ENCODE measurements around the gene UBE2F.
"Not testable (repeated sequence)": the region's sequence is repeated elsewhere in the genome, so short reads cannot be mapped to it uniquely, and the experiment has no call there.

The UBE2F gene

GRCh38 chr2:238065071-238065846, 98.4 kb downstream of the UBE2F start:
- Histone ChIP-seq H3K36me3 (ENCODE audit: control insufficient read depth, insufficient read depth, low read length) (no peaks in the 10 kb centered on the region), H3K4me1 (ENCODE audit: control insufficient read depth, insufficient read depth, low read length) (no peaks in the 10 kb centered on the region), H3K4me3 (ENCODE audit: low read length) (no peak overlapping the region), H3K27me3 (ENCODE audit: control insufficient read depth, insufficient read depth, low read length) (no peaks in the 10 kb centered on the region), H3K27ac (ENCODE audit: low read depth, low read length) (no peak overlapping the region), H3K9ac (ENCODE audit: low read length) (no peak overlapping the region)

- Histone ChIP-seq H3K27ac (ENCODE audit: low read depth, low read length) (no peak overlapping the region), H3K27me3 (ENCODE audit: control insufficient read depth, insufficient read depth, low read length) (no peaks in the 10 kb centered on the region), H3K4me3 (ENCODE audit: low read length) (no peak overlapping the region), H3K36me3 (ENCODE audit: control insufficient read depth, insufficient read depth, low read length) (no peaks in the 10 kb centered on the region), H3K9ac (ENCODE audit: low read length) (no peak overlapping the region), H3K4me1 (ENCODE audit: control insufficient read depth, insufficient read depth, low read length) (no peaks in the 10 kb centered on the region)
Observed at GRCh38 chr2:238066218-238066617, 99.4 kb downstream of the UBE2F start.

DNA sequence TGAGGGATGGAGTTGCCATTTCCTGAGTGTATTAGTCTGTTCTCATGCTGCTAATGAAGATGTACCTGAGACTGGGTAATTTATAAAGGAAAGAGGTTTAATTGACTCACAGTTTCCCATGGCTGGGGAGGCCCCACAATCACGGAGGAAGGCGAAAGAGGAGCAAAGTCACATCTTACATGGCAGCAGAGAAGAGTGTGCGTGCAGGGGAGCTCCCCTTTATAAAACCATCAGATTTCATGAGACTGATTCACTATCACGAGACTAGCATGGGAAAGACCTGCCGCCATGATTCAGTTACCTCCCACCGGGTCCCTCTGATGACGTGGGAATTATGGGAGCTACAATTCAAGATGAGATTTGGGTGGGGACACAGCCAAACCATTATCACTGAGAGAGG, 99.9 kb downstream of the UBE2F start:
- not testable (repeated sequence) for H3K4me1 ChIP-seq (ENCODE audit: control insufficient read depth, insufficient read depth, low read length); H3K27ac ChIP-seq (ENCODE audit: low read depth, low read length); H3K4me3 ChIP-seq (ENCODE audit: low read length); H3K9ac ChIP-seq (ENCODE audit: low read length); H3K27me3 ChIP-seq (ENCODE audit: control insufficient read depth, insufficient read depth, low read length); H3K36me3 ChIP-seq (ENCODE audit: control insufficient read depth, insufficient read depth, low read length)

- Histone ChIP-seq H3K27ac (ENCODE audit: low read depth, low read length) (no peak overlapping the region), H3K4me1 (ENCODE audit: control insufficient read depth, insufficient read depth, low read length) (no peaks in the 10 kb centered on the region), H3K27me3 (ENCODE audit: control insufficient read depth, insufficient read depth, low read length) (no peaks in the 10 kb centered on the region), H3K36me3 (ENCODE audit: control insufficient read depth, insufficient read depth, low read length) (no peaks in the 10 kb centered on the region), H3K4me3 (ENCODE audit: low read length) (no peak overlapping the region), H3K9ac (ENCODE audit: low read length) (no peak overlapping the region)
Observed at GRCh38 chr2:238067939-238068338, 101.1 kb downstream of the UBE2F start.

GRCh38 chr2:238069021-238069709, 102.4 kb downstream of the UBE2F start:
- H3K36me3 ChIP-seq (ENCODE audit: control insufficient read depth, insufficient read depth, low read length): no peaks in the 10 kb centered on the region
- H3K4me1 ChIP-seq (ENCODE audit: control insufficient read depth, insufficient read depth, low read length): no peaks in the 10 kb centered on the region
- H3K27ac ChIP-seq (ENCODE audit: low read depth, low read length): no peak overlapping the region
- H3K27me3 ChIP-seq (ENCODE audit: control insufficient read depth, insufficient read depth, low read length): no peaks in the 10 kb centered on the region
- H3K9ac ChIP-seq (ENCODE audit: low read length): no peak overlapping the region
- H3K4me3 ChIP-seq (ENCODE audit: low read length): no peak overlapping the region

GRCh38 chr2:238069877-238070276, 103.1 kb downstream of the UBE2F start:
- H3K36me3 ChIP-seq (ENCODE audit: control insufficient read depth, insufficient read depth, low read length): no peaks in the 10 kb centered on the region
- no peak overlapping the region for H3K27ac ChIP-seq (ENCODE audit: low read depth, low read length)
- H3K4me1 ChIP-seq (ENCODE audit: control insufficient read depth, insufficient read depth, low read length): no peaks in the 10 kb centered on the region
- no peaks in the 10 kb centered on the region for H3K27me3 ChIP-seq (ENCODE audit: control insufficient read depth, insufficient read depth, low read length)
- no peak overlapping the region for H3K9ac ChIP-seq (ENCODE audit: low read length)
- no peak overlapping the region for H3K4me3 ChIP-seq (ENCODE audit: low read length)

- Histone ChIP-seq H3K4me1 (ENCODE audit: control insufficient read depth, insufficient read depth, low read length) (no peaks in the 10 kb centered on the region), H3K9ac (ENCODE audit: low read length) (no peak overlapping the region), H3K4me3 (ENCODE audit: low read length) (no peak overlapping the region), H3K27me3 (ENCODE audit: control insufficient read depth, insufficient read depth, low read length) (no peaks in the 10 kb centered on the region), H3K27ac (ENCODE audit: low read depth, low read length) (no peak overlapping the region), H3K36me3 (ENCODE audit: control insufficient read depth, insufficient read depth, low read length) (no peaks in the 10 kb centered on the region)
Observed at GRCh38 chr2:238075397-238075796, 108.6 kb downstream of the UBE2F start.

GRCh38 chr2:238077292-238077691, 110.5 kb downstream of the UBE2F start:
- no peaks in the 10 kb centered on the region for H3K36me3 ChIP-seq (ENCODE audit: control insufficient read depth, insufficient read depth, low read length)
- H3K4me1 ChIP-seq (ENCODE audit: control insufficient read depth, insufficient read depth, low read length): no peaks in the 10 kb centered on the region
- no peaks in the 10 kb centered on the region for H3K27me3 ChIP-seq (ENCODE audit: control insufficient read depth, insufficient read depth, low read length)
- no peak overlapping the region for H3K27ac ChIP-seq (ENCODE audit: low read depth, low read length)
- H3K9ac ChIP-seq (ENCODE audit: low read length): no peak overlapping the region
- no peak overlapping the region for H3K4me3 ChIP-seq (ENCODE audit: low read length)

GRCh38 chr2:238079874-238080327, 113.1 kb downstream of the UBE2F start:
- no peaks in the 10 kb centered on the region for H3K27me3 ChIP-seq (ENCODE audit: control insufficient read depth, insufficient read depth, low read length)
- no peak overlapping the region for H3K27ac ChIP-seq (ENCODE audit: low read depth, low read length)
- no peak overlapping the region for H3K4me3 ChIP-seq (ENCODE audit: low read length)
- H3K36me3 ChIP-seq (ENCODE audit: control insufficient read depth, insufficient read depth, low read length): no peaks in the 10 kb centered on the region
- H3K9ac ChIP-seq (ENCODE audit: low read length): no peak overlapping the region
- no peaks in the 10 kb centered on the region for H3K4me1 ChIP-seq (ENCODE audit: control insufficient read depth, insufficient read depth, low read length)

DNA sequence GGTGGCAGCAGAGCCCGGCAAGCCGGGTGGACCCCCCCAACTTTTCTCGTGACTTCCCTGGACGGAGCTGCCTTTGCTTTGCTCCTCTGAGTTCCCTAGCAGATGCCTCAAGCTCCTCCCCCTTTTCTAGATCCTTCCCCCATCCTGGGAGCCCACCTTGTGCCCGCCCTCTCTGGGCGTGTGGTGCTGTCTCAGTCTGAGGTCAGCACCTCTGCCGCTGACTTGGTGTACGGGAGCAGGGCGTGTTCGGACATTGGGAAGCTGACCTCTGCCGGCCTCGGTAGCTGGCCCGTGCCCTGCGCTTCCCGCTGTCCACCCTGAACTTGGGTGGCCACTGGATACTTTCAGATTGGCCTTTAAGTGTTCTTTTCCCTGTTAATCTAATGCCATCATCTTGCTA, 113.7 kb downstream of the UBE2F start:
- Histone ChIP-seq H3K36me3 (ENCODE audit: control insufficient read depth, insufficient read depth, low read length) (no peaks in the 10 kb centered on the region), H3K27ac (ENCODE audit: low read depth, low read length) (no peak overlapping the region), H3K4me3 (ENCODE audit: low read length) (no peak overlapping the region), H3K4me1 (ENCODE audit: control insufficient read depth, insufficient read depth, low read length) (no peaks in the 10 kb centered on the region), H3K27me3 (ENCODE audit: control insufficient read depth, insufficient read depth, low read length) (no peaks in the 10 kb centered on the region), H3K9ac (ENCODE audit: low read length) (no peak overlapping the region)

DNA sequence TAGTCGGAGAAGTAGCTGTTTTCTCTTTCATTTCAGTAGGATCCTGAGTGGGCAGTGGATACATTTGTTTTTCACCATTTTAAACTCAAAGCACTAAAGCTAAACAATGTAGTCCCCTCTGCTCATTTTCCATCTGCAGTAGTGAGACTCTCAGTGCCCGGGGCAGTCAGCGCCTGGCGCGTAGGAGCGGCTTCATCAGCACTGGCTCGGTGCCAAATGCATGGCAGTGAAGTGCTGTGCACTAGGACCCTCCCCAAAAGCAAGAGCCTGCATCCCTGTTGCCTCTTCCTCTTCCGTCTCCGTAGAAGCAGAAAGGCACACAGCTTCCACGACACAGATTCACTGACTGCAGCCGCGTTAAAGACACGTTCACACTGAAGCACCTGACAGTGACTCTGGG, 114.3 kb downstream of the UBE2F start:
- Histone ChIP-seq H3K4me3 (ENCODE audit: low read length) (no peak overlapping the region), H3K27me3 (ENCODE audit: control insufficient read depth, insufficient read depth, low read length) (no peaks in the 10 kb centered on the region), H3K9ac (ENCODE audit: low read length) (no peak overlapping the region), H3K27ac (ENCODE audit: low read depth, low read length) (no peak overlapping the region), H3K36me3 (ENCODE audit: control insufficient read depth, insufficient read depth, low read length) (no peaks in the 10 kb centered on the region), H3K4me1 (ENCODE audit: control insufficient read depth, insufficient read depth, low read length) (no peaks in the 10 kb centered on the region)

GRCh38 chr2:238081561-238081960, 114.7 kb downstream of the UBE2F start:
- Histone ChIP-seq H3K4me3 (ENCODE audit: low read length) (no peak overlapping the region), H3K36me3 (ENCODE audit: control insufficient read depth, insufficient read depth, low read length) (no peaks in the 10 kb centered on the region), H3K27ac (ENCODE audit: low read depth, low read length) (no peak overlapping the region), H3K4me1 (ENCODE audit: control insufficient read depth, insufficient read depth, low read length) (no peaks in the 10 kb centered on the region), H3K9ac (ENCODE audit: low read length) (no peak overlapping the region), H3K27me3 (ENCODE audit: control insufficient read depth, insufficient read depth, low read length) (no peaks in the 10 kb centered on the region)

DNA sequence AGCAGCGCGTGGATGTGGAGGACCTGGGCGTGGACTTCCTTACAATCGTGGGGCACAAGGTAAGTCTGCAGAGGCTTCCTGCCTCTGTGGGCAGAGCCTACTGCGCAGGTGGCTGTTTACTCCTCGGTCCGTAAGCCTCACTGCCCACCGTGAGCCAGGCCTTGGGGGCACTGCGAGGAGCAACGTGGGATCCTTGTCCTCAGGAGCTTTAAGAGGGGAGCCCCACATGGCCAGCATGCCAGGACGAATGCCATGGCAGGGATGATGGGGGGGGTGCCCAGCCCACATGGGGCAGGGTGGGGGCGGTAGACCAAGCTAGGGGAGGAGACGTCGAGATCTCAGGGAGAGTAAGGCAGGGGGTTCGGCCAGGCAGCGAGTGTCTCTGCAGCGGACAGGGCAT, 115.3 kb downstream of the UBE2F start:
- Histone ChIP-seq H3K27ac (ENCODE audit: low read depth, low read length) (no peak overlapping the region), H3K27me3 (ENCODE audit: control insufficient read depth, insufficient read depth, low read length) (no peaks in the 10 kb centered on the region), H3K36me3 (ENCODE audit: control insufficient read depth, insufficient read depth, low read length) (no peaks in the 10 kb centered on the region), H3K9ac (ENCODE audit: low read length) (no peak overlapping the region), H3K4me1 (ENCODE audit: control insufficient read depth, insufficient read depth, low read length) (no peaks in the 10 kb centered on the region), H3K4me3 (ENCODE audit: low read length) (no peak overlapping the region)
